Activated CD8-positive, alpha-beta memory T cell treated with anti-CD3 and anti-CD28 coated beads, Interleukin-2, amount 50 U/mL, for 1 hour (primary cell): ENCODE measurements around the gene VKORC1.

Source experiments
- DNase-seq: peaks from one replicate; pipeline ENCODE4 v3.0.0-alpha.2; 2020; ENCODE audit errors: extremely low read depth

The VKORC1 gene

DNA sequence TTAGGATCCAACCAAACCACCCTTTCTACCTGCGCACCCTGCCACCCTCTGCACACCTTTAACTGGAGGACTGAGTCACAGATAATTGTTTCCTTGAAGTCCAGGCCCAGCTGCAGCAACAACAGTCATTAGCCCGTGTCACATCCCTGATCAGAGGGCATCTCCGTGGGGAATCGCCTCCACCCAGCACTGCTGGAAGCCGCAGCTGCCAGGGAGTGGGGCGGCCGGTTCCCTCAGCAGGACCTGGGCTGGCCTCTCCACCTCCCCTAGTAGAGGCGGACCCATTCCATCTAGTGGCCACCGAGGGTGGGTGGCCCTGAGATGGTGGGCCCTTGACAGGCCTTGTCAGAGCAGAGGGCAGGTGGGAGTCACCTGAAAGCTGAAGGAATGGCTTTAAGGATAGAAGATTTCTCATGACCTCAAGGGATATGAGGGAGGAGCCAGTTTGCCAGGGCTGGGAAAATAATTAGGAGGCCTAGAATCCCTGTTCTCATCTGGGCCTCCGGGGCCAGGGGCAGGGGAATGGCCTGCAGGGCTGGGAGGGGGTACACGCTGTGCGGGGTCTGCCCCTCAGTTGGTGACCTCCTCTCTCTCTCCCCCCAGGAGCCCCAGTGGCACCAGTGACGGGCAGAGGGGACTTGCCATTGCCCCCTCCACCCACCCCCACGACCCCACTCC lies 12.1 kb downstream of the VKORC1 start:
- no peak for DNase-seq

DNA sequence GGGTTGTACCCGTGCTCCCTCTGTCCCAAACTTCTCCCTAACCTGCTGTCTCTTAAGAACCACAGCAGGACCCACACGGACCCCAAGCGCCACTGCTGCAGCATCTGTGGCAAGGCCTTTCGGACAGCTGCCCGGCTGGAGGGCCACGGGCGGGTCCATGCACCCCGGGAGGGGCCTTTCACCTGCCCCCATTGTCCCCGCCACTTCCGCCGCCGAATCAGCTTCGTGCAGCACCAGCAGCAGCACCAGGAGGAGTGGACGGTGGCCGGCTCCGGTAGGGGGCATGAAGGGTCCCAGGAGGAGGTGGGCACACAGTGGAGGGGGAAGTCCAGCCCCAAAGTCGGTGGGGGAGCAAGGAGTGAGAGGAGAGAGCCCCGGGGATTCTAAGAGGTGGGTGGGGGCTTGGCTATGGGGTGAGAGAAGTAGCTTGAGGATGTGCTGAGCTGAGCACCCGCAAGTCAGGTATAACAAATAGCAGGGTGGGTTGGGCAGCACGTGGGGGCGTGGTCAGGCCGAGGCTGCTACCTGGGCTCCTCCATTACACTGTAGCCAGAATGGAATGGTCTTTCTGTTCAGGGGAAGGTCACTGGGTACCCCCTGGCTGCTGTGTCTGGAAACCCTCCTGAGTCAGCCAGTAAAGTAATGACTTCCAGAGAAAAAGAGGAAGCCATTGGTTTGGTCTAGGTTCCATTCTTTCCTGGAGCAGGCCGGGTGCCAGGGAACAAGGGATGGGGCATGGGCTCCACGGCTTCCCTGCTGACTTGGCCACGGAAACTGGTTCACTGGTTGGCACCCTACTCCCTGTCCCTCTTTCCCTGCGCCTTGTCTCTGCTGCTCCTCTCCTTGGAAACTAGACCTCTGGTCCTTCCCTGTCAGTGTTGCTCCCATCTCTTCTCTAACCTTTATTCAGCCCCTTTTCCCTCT lies 12.9 kb downstream of the VKORC1 start:
- DNase-seq: no peak

GRCh38 chr16:31080756-31081419 lies 13.7 kb downstream of the VKORC1 start:
- no peak for DNase-seq

DNA sequence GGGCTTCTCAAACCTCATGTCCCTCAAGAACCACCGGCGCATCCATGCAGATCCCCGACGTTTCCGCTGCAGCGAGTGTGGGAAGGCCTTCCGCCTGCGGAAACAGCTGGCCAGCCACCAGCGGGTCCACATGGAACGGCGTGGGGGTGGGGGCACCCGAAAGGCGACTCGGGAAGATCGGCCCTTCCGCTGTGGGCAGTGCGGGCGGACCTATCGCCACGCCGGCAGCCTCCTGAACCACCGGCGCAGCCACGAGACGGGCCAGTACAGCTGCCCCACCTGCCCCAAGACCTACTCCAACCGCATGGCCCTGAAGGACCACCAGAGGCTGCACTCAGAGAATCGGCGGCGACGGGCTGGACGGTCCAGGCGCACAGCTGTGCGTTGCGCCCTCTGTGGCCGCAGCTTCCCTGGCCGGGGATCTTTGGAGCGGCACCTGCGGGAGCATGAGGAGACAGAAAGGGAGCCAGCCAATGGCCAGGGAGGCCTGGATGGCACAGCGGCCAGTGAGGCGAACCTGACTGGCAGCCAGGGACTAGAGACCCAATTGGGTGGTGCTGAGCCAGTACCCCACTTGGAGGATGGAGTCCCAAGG lies 14.5 kb downstream of the VKORC1 start:
- DNase-seq: no peak

- no peak for DNase-seq
Measured at GRCh38 chr16:31079342-31079944, 15.2 kb downstream of the VKORC1 start.

DNA sequence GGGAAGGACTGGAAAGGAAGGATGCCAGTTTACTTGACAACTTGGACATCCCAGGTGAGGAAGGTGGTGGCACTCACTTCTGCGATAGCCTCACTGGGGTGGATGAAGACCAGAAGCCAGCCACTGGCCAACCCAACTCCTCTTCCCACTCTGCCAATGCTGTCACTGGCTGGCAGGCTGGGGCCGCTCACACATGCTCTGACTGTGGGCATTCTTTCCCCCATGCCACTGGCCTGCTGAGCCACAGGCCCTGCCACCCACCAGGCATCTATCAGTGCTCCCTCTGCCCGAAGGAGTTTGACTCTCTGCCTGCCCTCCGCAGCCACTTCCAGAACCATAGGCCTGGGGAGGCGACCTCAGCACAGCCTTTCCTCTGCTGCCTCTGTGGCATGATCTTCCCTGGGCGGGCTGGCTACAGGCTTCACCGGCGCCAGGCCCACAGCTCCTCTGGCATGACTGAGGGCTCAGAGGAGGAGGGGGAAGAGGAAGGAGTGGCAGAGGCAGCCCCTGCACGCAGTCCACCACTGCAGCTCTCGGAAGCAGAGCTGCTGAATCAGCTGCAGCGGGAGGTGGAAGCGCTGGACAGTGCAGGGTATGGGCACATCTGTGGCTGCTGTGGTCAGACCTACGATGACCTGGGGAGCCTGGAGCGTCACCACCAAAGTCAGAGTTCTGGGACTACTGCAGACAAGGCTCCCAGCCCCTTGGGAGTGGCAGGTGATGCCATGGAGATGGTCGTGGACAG lies 15.8 kb downstream of the VKORC1 start:
- no peak for DNase-seq

DNA sequence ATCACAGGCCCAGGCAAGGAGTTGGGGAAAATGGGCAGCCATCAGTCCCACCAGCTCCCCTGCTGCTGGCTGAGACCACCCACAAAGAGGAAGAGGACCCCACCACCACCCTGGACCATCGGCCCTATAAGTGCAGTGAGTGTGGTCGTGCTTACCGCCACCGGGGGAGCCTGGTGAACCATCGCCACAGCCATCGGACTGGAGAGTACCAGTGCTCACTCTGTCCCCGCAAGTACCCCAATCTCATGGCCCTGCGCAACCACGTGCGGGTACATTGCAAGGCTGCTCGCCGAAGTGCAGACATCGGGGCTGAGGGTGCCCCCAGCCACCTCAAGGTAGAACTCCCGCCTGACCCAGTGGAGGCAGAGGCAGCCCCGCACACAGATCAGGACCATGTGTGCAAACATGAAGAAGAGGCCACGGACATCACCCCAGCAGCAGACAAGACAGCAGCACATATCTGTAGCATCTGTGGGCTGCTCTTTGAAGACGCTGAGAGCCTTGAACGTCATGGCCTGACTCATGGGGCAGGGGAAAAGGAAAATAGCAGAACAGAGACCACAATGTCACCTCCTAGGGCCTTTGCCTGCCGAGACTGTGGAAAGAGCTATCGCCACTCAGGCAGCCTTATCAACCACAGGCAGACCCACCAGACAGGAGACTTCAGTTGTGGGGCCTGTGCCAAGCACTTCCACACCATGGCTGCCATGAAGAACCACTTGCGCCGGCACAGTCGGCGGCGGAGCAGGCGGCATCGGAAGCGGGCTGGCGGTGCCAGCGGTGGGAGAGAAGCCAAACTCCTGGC lies 16.8 kb downstream of the VKORC1 start:
- no peak for DNase-seq

GRCh38 chr16:31077024-31077423 lies 17.6 kb downstream of the VKORC1 start:
- DNase-seq: no peak

- DNase-seq: no peak
Measured at GRCh38 chr16:31076319-31076718, 18.3 kb downstream of the VKORC1 start.

- DNase-seq: no peak
Measured at GRCh38 chr16:31074814-31075183, 19.8 kb downstream of the VKORC1 start.

DNA sequence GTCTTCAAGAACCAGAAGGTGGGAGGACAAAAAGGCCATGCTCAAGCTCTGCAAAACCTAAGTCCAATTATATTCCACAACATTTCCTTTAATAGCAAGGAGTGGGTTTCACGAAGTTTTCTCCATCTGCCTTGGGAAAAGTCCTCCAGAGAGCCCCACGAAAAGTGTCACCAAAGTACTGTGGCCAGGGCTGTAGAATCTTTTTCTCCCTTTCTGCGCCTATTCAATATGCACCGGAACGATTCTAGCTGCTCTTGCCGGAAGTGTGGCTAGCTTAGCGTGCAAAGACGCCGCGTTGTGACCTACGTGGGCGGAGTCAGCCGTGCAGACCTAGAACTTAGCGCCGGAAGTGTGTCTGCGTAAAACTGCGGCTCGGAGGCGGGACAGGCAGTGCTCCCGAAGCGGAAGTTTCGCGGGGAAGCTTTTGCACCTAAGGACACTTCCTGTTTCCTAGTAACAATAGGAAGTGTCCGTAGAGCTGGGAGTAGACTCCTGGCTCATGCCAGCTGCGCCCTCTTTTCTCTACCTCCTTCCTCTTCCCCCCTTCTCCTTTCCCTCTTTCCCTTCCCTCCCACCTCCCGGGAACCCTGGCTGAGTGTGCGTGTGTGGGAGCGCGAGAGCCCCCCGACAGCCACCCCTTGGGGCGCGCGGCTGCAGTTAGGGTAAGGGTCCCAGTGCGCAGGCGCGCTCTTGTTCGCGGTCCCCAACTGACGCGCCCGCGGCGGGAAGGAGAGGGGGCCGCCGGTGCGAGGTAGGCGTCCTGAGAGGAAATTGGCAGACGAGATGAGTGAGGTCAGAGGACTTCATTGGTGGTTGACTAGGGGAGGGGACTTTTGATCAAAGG lies 20.4 kb downstream of the VKORC1 start, which contains the start of the genes ZNF646 and ZNF668:
TSS of gene ZNF646 (plus strand) at position 453 of the 844 bp plus-strand sequence. CDS start 1,903 bp downstream, outside the sequence.
TSS of gene ZNF668 (minus strand) at position 271 of the 844 bp plus-strand sequence. CDS start 9,781 bp downstream, outside the sequence.
- DNase-seq: peak; percentile 98

- DNase-seq: peak; percentile 45
Measured at GRCh38 chr16:31073142-31073969, 21.2 kb downstream of the VKORC1 start.

DNA sequence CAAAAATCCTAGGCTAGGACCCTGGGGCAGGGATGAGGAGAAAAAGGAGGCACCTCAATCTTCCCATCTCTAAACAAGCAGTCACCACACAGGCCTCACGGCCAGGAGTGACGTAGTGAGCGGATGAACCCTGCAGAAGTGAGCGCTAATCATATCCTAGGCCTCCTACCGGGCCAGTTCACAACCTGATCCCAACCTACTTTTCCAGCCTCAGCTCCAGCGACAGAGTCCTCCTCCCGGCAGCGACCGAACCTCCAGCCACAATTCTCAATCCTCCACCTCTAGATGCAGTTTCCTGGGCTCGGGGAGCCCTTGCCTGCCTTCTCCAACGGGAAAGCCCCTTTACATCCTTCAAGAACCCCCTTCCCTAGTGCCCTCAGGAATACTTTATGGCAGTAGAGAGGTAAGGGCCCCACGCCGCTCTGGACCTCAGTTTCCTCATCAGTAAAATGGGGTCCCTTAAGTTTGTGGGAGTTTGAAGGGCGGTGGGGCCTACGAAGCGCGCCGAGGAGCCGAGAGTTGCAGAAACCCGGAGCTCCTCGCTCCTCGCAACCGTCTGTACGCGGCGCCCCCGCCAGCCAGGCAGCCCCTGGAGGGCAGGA lies 22.0 kb downstream of the VKORC1 start:
- no peak for DNase-seq

DNA sequence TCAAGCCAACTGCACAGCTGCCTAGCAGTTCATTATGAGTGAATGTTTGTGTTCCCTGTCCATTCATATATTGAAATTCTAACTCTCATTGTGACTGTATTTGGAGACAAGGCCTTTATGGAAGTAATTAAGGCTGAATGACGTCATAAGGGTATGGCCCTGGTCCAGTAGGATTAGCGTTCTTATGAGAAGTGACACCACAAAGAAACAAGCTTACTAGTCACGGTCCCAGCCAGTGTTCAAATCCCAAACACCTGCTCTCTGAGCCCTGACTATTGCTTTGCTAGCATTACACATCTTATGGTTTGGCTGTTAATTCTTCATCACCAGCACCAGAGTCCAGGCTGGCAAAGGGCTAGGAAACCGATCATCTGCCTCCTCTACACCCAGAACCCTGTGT lies 22.7 kb downstream of the VKORC1 start:
- no peak for DNase-seq

DNA sequence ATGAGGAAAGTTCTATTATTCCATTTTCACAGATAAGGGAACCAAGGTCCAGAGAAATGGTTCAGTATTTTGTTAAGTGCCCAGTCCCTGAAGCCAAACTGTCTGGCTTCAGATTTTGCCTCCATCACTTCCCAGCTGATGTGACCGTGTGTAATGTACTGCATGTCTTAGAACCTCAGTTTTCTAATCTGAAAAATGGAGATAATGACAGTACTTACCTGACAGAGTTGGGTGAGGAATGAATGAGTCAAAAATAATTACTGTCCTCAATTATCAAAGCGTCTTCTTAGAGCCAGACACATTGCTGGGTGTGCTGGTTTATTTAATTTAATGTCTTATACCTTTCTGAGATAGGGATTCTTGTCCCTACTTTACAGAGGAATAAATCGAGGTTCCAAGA lies 27.3 kb downstream of the VKORC1 start:
- no peak for DNase-seq

- DNase-seq: no peak
Measured at GRCh38 chr16:31064882-31065461, 29.6 kb downstream of the VKORC1 start.
